ENCODE data around the gene SDK1.

The SDK1 gene

DNA sequence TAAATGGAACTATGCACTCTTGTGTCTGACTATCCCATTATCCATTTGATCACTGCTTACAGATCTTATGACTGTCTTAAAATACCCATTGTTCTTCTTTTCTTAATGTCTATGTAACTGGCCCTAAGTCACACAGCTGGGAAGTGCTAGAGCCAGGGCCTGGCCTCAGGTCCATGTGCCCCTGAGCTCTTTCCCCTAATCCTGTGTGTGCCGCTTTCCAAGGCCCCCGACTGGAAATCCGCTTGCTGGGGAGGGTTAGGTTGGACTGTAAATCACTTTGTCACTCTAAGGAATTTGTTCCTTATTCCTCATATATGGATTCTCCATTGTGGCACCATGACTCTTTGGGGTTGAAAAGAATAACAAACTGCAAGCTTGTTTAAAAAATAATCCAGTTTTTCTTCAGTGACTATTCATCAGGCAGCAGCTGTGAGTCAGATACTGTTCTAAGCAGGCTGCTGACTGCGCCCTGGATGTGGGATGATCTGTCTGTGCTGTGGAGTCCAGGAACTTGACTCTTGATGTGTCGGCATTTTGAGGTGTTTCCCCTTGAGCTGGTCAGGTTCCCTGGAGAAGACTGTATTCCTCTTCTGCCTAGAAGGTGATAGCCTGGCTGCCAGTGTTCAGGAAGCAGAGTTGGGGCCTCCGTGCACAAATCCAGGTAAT, 236.3 kb downstream of the SDK1 start:
- Mint-ChIP-seq H3K9me3 (no peaks in the 10 kb centered on the region), H3K27ac (no peak overlapping the region), H3K4me3 (no peak overlapping the region), H3K27me3 (no peaks in the 10 kb centered on the region), H3K4me1 (no peaks in the 10 kb centered on the region)
- DNase-seq (no peak), ATAC-seq (no peak)

DNA sequence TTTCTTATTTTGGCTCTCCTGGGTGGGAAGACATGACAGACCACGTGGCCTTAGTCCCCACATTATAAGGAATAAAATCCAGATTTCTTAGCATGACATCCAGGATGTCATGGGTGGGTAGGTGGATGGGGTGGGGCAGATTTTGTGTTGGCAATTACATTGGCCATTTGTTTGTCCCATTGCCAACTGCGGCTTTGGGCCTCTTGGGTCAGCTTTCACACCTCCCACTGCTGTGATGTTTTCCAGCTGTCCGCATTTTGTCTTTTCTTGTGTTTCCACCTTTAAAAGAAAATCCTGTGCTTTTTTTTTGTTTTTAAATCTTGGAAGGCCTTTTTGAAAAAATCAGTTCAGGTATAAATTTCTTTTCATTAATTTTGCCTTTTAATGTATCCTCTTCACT, 237.0 kb downstream of the SDK1 start:
- no peaks in the 10 kb centered on the region for H3K27me3 Mint-ChIP-seq
- no peak for ATAC-seq
- DNase-seq: no peak
- H3K9me3 Mint-ChIP-seq: peaks cover 0 to 1% of the 10 kb centered on the region in 2 donors
- no peak overlapping the region for H3K4me3 Mint-ChIP-seq
- no peak overlapping the region for H3K27ac Mint-ChIP-seq
- H3K4me1 Mint-ChIP-seq: no peaks in the 10 kb centered on the region

DNA sequence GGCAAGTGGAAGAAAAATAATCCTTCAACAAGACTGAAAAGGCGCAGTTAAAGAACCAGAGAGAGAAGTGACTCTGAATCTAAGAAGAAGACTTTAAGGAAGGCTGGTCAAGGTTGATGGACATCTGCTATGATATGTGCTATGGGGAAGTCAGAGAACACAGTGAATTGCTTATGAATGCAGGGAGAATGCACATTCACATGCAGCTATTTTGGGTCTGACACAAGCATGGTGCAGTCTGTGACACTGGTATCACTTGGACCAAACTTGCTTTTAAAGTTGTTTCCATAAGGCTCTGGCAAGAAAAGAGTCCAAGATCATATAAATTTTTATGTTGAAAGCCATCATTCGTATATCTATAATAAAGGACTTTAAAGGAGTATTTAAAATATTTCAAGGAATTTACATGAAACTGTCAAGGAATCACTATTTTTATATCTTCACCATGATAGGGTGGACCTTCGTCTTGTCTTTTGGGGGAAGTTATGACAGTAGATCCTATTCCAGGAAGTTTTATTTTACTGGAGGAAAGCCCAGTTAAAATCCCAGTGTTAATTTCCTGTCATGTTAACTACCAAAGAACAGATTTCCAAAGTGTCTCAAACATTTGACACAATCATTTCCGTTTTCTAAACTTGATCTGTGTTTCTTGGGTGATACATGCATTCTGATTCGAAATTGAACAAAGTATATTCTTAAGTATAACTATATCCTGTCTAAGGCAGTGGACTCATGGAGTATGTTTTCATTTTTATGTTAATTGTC, 239.6 kb downstream of the SDK1 start:
- H3K4me1 Mint-ChIP-seq: no peaks in the 10 kb centered on the region
- H3K27me3 Mint-ChIP-seq: no peaks in the 10 kb centered on the region
- peak overlapping the region in 1 of 2 donors; percentile 8 for H3K27ac Mint-ChIP-seq
- ATAC-seq: no peak
- no peak for DNase-seq
- H3K4me3 Mint-ChIP-seq: no peak overlapping the region
- peaks cover 0 to 6% of the 10 kb centered on the region in 2 donors for H3K9me3 Mint-ChIP-seq

- Mint-ChIP-seq H3K27ac (no peak overlapping the region), H3K4me3 (no peak overlapping the region), H3K4me1 (no peaks in the 10 kb centered on the region), H3K27me3 (no peaks in the 10 kb centered on the region), H3K9me3 (peaks cover 0 to 6% of the 10 kb centered on the region in 2 donors)
- DNase-seq: no peak
- no peak for ATAC-seq
Measured at GRCh38 chr7:3544202-3544601, 243.2 kb downstream of the SDK1 start.

DNA sequence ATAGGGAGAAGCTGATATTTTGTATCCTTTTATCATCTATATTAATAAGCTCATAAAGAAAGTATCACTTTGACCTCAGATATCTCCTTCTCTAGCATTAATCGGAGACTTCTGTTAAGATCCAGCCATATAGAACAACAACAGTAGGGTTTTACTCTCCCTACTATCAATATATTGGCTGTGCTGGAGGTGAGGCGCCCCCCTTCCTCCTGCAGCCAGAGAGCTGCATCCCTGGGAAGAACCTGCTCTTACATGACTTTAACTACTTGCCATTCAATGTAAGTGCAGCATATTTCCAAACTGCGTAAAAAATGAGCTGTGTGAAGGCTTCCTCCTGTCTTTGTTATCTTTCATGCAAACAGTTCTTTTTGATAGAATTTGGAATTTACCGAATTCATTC, 247.8 kb downstream of the SDK1 start:
- H3K4me1 Mint-ChIP-seq: no peaks in the 10 kb centered on the region
- no peak overlapping the region for H3K4me3 Mint-ChIP-seq
- DNase-seq: no peak
- H3K9me3 Mint-ChIP-seq: no peaks in the 10 kb centered on the region
- no peak for ATAC-seq
- H3K27me3 Mint-ChIP-seq: no peaks in the 10 kb centered on the region
- no peak overlapping the region for H3K27ac Mint-ChIP-seq

DNA sequence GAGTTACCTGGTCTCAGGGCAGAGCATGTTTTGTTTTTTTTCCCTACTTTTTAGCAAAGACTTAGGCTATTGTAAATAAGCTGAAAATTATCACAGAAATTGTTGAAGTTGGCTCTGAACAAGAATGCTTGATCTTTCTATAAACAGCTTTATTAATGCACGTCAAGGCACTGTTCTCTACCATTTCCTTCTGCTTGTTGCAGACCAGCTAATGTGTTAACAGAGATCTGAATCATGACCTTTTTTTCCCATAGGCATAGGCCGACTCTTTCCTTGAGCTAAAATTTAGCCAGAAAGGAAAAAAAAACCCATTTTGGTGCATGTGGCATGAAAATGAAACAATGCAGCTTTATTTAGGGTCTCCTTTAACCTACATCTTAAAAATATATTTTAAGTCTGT, 248.5 kb downstream of the SDK1 start:
- ATAC-seq (no peak), DNase-seq (no peak)
- Mint-ChIP-seq H3K27me3 (no peaks in the 10 kb centered on the region), H3K9me3 (no peaks in the 10 kb centered on the region), H3K4me3 (no peak overlapping the region), H3K27ac (no peak overlapping the region), H3K4me1 (no peaks in the 10 kb centered on the region)

DNA sequence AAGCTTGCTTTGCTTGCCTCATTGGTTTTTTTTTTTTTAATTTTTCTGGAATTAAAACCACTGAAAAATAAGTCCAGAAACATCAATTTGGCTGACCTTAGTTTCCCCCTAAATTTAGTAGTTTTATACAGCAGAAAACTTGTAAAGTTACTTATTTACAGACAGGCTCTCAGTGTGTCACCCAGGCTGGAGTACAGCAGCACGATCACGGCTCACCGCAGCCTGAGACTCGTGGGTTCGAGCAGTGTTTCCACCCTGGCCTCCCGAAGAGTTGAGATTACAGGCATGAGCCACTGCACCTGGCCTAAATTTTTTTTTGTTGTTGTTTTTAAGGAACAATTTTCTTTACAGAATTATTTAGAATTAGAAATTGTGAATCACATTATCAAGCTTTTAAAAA, 250.5 kb downstream of the SDK1 start:
- no peak for ATAC-seq
- no peaks in the 10 kb centered on the region for H3K27me3 Mint-ChIP-seq

DNA sequence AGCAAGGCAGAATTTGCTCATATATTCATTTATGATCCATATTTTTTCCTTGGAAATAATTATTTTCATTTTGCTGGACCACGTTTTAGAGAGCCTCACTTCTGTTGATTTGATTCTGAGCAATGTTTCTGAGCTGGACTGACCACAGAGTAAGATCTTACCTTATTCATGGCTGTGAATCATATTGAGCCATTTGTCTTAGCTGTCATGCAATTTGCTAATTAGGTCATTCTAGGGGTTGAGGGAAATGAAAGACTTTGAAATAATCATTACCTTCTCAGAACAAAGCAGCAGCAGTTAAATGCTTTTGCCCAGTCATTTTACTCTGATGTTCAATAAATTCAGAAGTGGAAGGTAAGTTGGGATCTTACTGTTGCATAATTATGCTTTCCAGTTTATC, 251.4 kb downstream of the SDK1 start:
- ATAC-seq (peak; percentile 70), DNase-seq (no peak)
- no peak overlapping the region for H3K27ac Mint-ChIP-seq
- H3K9me3 Mint-ChIP-seq: peaks cover 4 to 6% of the 10 kb centered on the region in 2 donors
- no peaks in the 10 kb centered on the region for H3K27me3 Mint-ChIP-seq
- no peaks in the 10 kb centered on the region for H3K4me1 Mint-ChIP-seq
- no peak overlapping the region for H3K4me3 Mint-ChIP-seq

More for the DNA sequence above, 250.5 kb downstream of the SDK1 start:
- Mint-ChIP-seq H3K9me3 (peaks cover 4 to 6% of the 10 kb centered on the region in 2 donors), H3K4me1 (no peaks in the 10 kb centered on the region), H3K27ac (no peak overlapping the region), H3K4me3 (no peak overlapping the region)
- DNase-seq: no peak

- DNase-seq: no peak
- Mint-ChIP-seq H3K4me1 (peaks cover 5% of the 10 kb centered on the region), H3K4me3 (no peak overlapping the region), H3K27me3 (no peaks in the 10 kb centered on the region), H3K27ac (no peak overlapping the region), H3K9me3 (peaks cover 6 to 8% of the 10 kb centered on the region in 2 donors)
- no peak for ATAC-seq
Measured at GRCh38 chr7:3558400-3558799, 257.3 kb downstream of the SDK1 start.

GRCh38 chr7:3559278-3559677, 258.2 kb downstream of the SDK1 start:
- ATAC-seq: peak; percentile 56
- Mint-ChIP-seq H3K27me3 (no peaks in the 10 kb centered on the region), H3K9me3 (peaks cover 6 to 8% of the 10 kb centered on the region in 2 donors), H3K4me1 (peaks cover 11% of the 10 kb centered on the region), H3K27ac (no peak overlapping the region), H3K4me3 (no peak overlapping the region)
- no peak for DNase-seq

DNA sequence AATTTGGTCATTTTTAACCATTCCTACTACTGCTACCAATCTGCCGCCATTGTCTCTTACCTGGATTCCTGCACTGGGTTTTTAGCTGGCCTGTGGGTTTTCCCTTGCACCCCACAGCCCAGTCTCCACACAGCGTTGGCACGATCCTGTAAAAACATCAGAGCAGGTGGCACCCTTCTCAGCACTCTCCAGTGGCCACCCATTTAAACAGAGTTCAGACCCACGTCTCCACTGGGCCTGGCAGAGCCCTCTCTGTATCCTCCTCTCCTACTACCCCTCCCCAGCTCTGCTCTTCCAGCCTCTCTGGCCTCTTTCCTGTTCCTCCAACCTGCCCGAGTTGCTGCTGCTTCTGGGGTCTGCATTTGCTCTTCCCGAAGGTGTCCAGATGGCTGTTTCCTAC, 259.4 kb downstream of the SDK1 start:
- no peak overlapping the region for H3K4me3 Mint-ChIP-seq
- H3K9me3 Mint-ChIP-seq: peaks cover 1 to 8% of the 10 kb centered on the region in 2 donors
- H3K27me3 Mint-ChIP-seq: no peaks in the 10 kb centered on the region
- DNase-seq: no peak
- peaks cover 21% of the 10 kb centered on the region for H3K4me1 Mint-ChIP-seq
- ATAC-seq: no peak
- no peak overlapping the region for H3K27ac Mint-ChIP-seq

- H3K27ac Mint-ChIP-seq: no peak overlapping the region
- ATAC-seq: no peak
- H3K9me3 Mint-ChIP-seq: peaks cover 0 to 3% of the 10 kb centered on the region in 2 donors
Measured at GRCh38 chr7:3561932-3562331, 260.9 kb downstream of the SDK1 start.

DNA sequence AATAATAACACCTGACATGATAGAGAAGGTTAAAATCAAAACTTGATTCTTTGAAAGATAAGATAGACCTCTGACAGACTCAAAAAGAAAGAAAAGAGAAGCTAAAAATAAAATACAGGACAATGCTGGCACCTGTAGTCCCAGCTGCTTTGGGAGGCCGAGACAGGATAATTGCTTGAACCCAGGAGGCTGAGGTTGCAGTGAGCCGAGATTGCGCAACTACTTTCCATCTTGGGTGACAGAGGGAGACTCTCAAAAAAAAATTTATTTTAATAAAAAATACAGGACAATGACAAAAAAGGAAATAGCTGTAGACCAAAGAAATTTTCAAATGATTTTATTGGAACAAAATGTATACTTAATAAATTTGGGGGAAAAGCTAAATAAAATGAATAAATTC, 263.2 kb downstream of the SDK1 start:
- no peak for DNase-seq
- no peak overlapping the region for H3K27ac Mint-ChIP-seq
- peaks cover 21% of the 10 kb centered on the region for H3K4me1 Mint-ChIP-seq
- no peak for ATAC-seq
- H3K27me3 Mint-ChIP-seq: no peaks in the 10 kb centered on the region
- peaks cover 0 to 3% of the 10 kb centered on the region in 2 donors for H3K9me3 Mint-ChIP-seq
- H3K4me3 Mint-ChIP-seq: no peak overlapping the region

More at GRCh38 chr7:3561932-3562331, 260.9 kb downstream of the SDK1 start:
- Mint-ChIP-seq H3K27me3 (no peaks in the 10 kb centered on the region), H3K4me1 (peaks cover 21% of the 10 kb centered on the region), H3K4me3 (no peak overlapping the region)
- DNase-seq: no peak

- no peak overlapping the region for H3K27ac Mint-ChIP-seq
- peaks cover 15% of the 10 kb centered on the region for H3K4me1 Mint-ChIP-seq
- DNase-seq: no peak
- no peaks in the 10 kb centered on the region for H3K27me3 Mint-ChIP-seq
- no peak for ATAC-seq
- no peaks in the 10 kb centered on the region for H3K9me3 Mint-ChIP-seq
- no peak overlapping the region for H3K4me3 Mint-ChIP-seq
Measured at GRCh38 chr7:3568516-3568915, 267.5 kb downstream of the SDK1 start.

DNA sequence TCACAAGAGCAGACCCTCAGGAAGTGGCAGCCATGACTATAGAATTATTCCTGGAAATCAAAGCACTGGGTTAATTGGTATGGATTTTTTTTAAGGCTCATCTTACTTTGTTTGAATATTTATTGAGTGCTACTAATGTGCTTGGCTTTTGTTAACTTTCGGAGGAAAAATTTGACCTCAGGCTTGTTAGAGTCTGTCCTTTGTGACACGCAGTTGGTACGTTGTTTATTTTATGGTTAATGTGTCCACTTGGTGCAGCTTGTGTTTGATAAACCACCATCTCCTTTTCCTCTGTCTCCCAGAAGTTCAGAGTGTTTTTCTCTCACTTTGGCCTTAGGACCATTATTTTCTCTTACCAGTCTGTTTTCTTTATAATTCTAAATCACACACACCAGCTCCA, 268.6 kb downstream of the SDK1 start:
- H3K4me3 Mint-ChIP-seq: no peak overlapping the region
- H3K4me1 Mint-ChIP-seq: peaks cover 6% of the 10 kb centered on the region
- H3K9me3 Mint-ChIP-seq: no peaks in the 10 kb centered on the region

DNA sequence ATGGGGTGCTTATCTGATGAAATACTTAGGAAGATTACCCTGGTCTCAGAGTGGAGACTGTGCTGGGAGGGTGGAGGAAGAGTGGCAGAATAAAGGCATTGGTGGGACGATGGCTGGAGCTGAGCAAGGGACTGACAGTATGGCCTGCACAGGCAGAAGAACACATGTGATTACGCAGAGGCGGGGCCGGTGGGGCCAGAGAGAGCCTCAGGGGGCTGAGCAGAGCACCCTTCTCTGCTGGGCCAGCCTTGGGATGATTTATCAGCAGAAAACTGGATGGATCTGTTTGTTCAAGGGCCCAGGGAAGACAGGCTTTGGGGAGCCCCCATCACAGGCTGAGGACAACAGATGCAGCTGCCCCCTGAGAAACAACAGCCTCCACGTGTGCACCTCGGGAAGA, 272.1 kb downstream of the SDK1 start:
- H3K27me3 Mint-ChIP-seq: no peaks in the 10 kb centered on the region
- peak overlapping the region in 1 of 2 donors; percentile 1 for H3K27ac Mint-ChIP-seq
- DNase-seq (no peak), ATAC-seq (no peak)
- H3K4me1 Mint-ChIP-seq: no peaks in the 10 kb centered on the region
- no peak overlapping the region for H3K4me3 Mint-ChIP-seq
- H3K9me3 Mint-ChIP-seq: peaks cover 13 to 15% of the 10 kb centered on the region in 2 donors

More for the DNA sequence above, 268.6 kb downstream of the SDK1 start:
- no peaks in the 10 kb centered on the region for H3K27me3 Mint-ChIP-seq
- H3K27ac Mint-ChIP-seq: no peak overlapping the region
- ATAC-seq: no peak
- DNase-seq: no peak

Measured in stimulated activated naive CD8-positive, alpha-beta T cell treated with anti-CD3 and anti-CD28 coated beads, Interleukin-15, amount 100 ng/mL, for 72 hours (primary cell).